ENCODE measurements around the gene R3HCC1L. TPM values are rescaled to one million over a fixed set of nuclear protein-coding genes. Genes with fewer than 3 reads are reported as not detected.

R3HCC1L gene
- total and polyA plus RNA-seq, 2 of the 4 experiments (the other 2 are of a cell fraction), result 8.3 to 14.7 TPM

- Histone ChIP-seq H3K27ac (ENCODE audit: insufficient read depth, low read length) (no peak overlapping the region), H2AK9ac (replicated peaks; ENCODE audit: low read depth, low read length, poor library complexity) (no peak overlapping the region), H4K91ac (ENCODE audit: insufficient read depth, low read depth, low read length) (no peak overlapping the region), H3K23ac (ENCODE audit: low read depth, low read length) (no peak overlapping the region), H3K4me1 (ENCODE audit: control insufficient read depth, insufficient read depth, low read length) (peaks cover 10% of the 10 kb centered on the region), H2BK20ac (ENCODE audit: low read depth, low read length) (no peak overlapping the region), H2AK5ac (ENCODE audit: low read depth, low read length) (no peak overlapping the region), H3K27me3 (ENCODE audit: control insufficient read depth, insufficient read depth, low read length) (no peaks in the 10 kb centered on the region), H3K36me3 (ENCODE audit: control insufficient read depth, insufficient read depth, low read length) (no peaks in the 10 kb centered on the region), H3K79me1 (ENCODE audit: low read depth in 1 of 2, low read length in 2 of 2) (peaks cover 10 to 21% of the 10 kb centered on the region in 2 experiments), H3K9ac (ENCODE audit: low read depth, low read length) (no peak overlapping the region), H3K9me1 (ENCODE audit: insufficient read depth, low read length) (peaks cover 7% of the 10 kb centered on the region), H2AFZ (replicated peaks; ENCODE audit: low read length, poor library complexity) (no peak overlapping the region), H4K5ac (ENCODE audit: low read depth, low read length) (no peak overlapping the region), H4K8ac (ENCODE audit: low read depth in 2 of 2, low read length in 2 of 2) (no peak overlapping the region), H3K56ac (ENCODE audit: extremely low read depth, insufficient read depth, low read length) (no peak overlapping the region), H3K4ac (ENCODE audit: low read depth, low read length) (no peak overlapping the region), H3K9me3 (ENCODE audit: control insufficient read depth, insufficient read depth, low read length) (no peaks in the 10 kb centered on the region), H3K18ac (ENCODE audit: low read depth, low read length) (no peak overlapping the region), H3K4me2 (ENCODE audit: low read depth, low read length) (peak overlapping the region; percentile 34; the same call in 1 of the 2 replicates), H4K20me1 (ENCODE audit: insufficient read depth, low read length) (peaks cover 14% of the 10 kb centered on the region), H3K14ac (replicated peaks; ENCODE audit: low read depth, low read length) (no peak overlapping the region), H2BK5ac (ENCODE audit: low read depth, low read length, poor library complexity, severe bottlenecking) (peak overlapping the region; percentile 74), H3K4me3 (ENCODE audit: insufficient read depth, low read depth, low read length) (no peak overlapping the region), H2BK120ac (ENCODE audit: low read depth, low read length) (no peak overlapping the region), H2BK15ac (ENCODE audit: low read depth, low read length) (no peak overlapping the region)
- peak; percentile 57 for DNase-seq
- dilution Hi-C loops (cut with HindIII; ENCODE audit: low sequenced_read_pairs, unreplicated experiment) (no loop called here), intact Hi-C loops (cut with micrococcal nuclease) (no loop called here), in situ Hi-C loops (cut with MboI; ENCODE audit: low sequenced_read_pairs) (no loop called here)
- no CpG with 5 or more reads among the region's 2 CpGs for WGBS, 2 experiments (ENCODE audit: extremely low coverage in 2 of 2, insufficient read length in 1 of 2)
- peak; percentile 62 for ATAC-seq (ENCODE audit: low read depth)
- ChIA-PET CTCF (no interaction called here), POLR2A (ENCODE audit: unreplicated experiment) (no interaction called here)
- no TSS peak for BruUV-seq (replicated peaks)
- TF ChIP-seq MAFK (IDR thresholded peaks at IDR 0.05; ENCODE audit: low read depth, low read length), result no peak
These were observed 90.1 kb downstream of the R3HCC1L start for GRCh38 chr10:98224509-98224908.
